Measurements from ENCODE around the gene BPIFA1.

- TF ChIP-seq POLR2A (IDR thresholded peaks at IDR 0.05) (no peak), CTCF (IDR thresholded peaks at IDR 0.05) (no peak), EP300 (IDR thresholded peaks at IDR 0.05) (no peak)
Observed at GRCh38 chr20:33282991-33283555, 47.3 kb downstream of the BPIFA1 start, which contains the start of gene BPIFB1.

Data from ovary (tissue), 3 donors.